NT2/D1 (cell line): ENCODE results near the gene LPCAT4.

Experiments
- YY1 ChIP-seq: IDR thresholded peaks from 2 replicates; pipeline ENCODE4 v1.6.1; 2011; ENCODE audit not compliant: insufficient read length, insufficient read depth
- ZNF274 ChIP-seq: IDR thresholded peaks from 2 replicates; pipeline ENCODE4 v1.6.1; 2011; ENCODE audit warnings: mild to moderate bottlenecking, low read depth, low read length

GRCh38 chr15:34341381-34342212 lies 25.4 kb downstream of the LPCAT4 start:
- TF ChIP-seq YY1 (no peak), ZNF274 (no peak)
